HCT116 (cell line): ENCODE measurements around the gene GFY. TPM values are rescaled to one million over a fixed set of nuclear protein-coding genes. Genes with fewer than 3 reads are reported as not detected.

Experiments
- ATAC-seq: fragments of 200-7000 bp; cut with Tn5 transposase; 2 replicates; pipeline ENCODE4 v1.9.1; 2020; ENCODE audit warnings: mild to moderate bottlenecking, moderate library complexity
- BruUV-seq: library from RNA; stranded (reverse); fragments of 400-500 nt; replicated peaks from 2 replicates; lab custom pipeline; 2021; lab: Mats Ljungman, UMichigan
- CTCF ChIA-PET: fragments of 300-600 bp; sonication (Branson Sonifier 250); formaldehyde crosslinking; loops from one replicate; lab custom pipeline; 2021; ENCODE audit warnings: antibody characterized with exemption; lab: Charles Lee
- POLR2A ChIA-PET: fragments of 300-600, 350-600 bp; sonication (Branson Sonifier 250); formaldehyde crosslinking; loops from one replicate; lab custom pipeline; 2021; ENCODE audit warnings: antibody characterized with exemption; lab: Charles Lee
- RAD21 ChIA-PET, 2 experiments: fragments of 300-600 bp; sonication (Branson Sonifier 250); formaldehyde crosslinking; loops; one replicate each; lab custom pipeline; 2023; ENCODE audit warnings: low total read pairs in 2 of 2; ENCODE audit not compliant: uncharacterized antibody in 2 of 2, unreplicated experiment in 2 of 2, low non-redundant PET in 1 of 2; lab: Charles Lee
- DNase-seq: peaks from one replicate; pipeline ENCODE4 v3.0.0-alpha.2; 2010; ENCODE audit warnings: low read depth, low spot score
- H2AFZ ChIP-seq: fragments of 200-600 bp; shearing (Covaris generic), sonication (generic); 2 replicates; pipeline ENCODE4 v1.6.1; 2017; ENCODE audit warnings: low read depth, mixed run types, mixed read lengths, antibody characterized with exemption, low read length; ENCODE audit not compliant: poor library complexity, severe bottlenecking
- H3K27ac ChIP-seq: 2 replicates; pipeline ENCODE4 v1.5.1; 2012; ENCODE audit warnings: low read depth, low read length
- H3K27me3 ChIP-seq: fragments of 200-600 bp; sonication (generic); 2 replicates; pipeline ENCODE4 v1.6.1; 2016; ENCODE audit warnings: mixed run types, low read length, mixed read lengths; ENCODE audit not compliant: insufficient read depth
- H3K36me3 ChIP-seq, 2 experiments: fragments of 200-500 bp in 1 of 2; fragments of 200-600 bp in 1 of 2; sonication (Bioruptor generic) in 1 of 2; sonication (generic) in 1 of 2; 2 replicates each; pipeline versions ENCODE4 v1.5.1 to v1.6.1; 2014 to 2016; ENCODE audit warnings: low read length in 2 of 2, inconsistent platforms in 1 of 2, mixed read lengths in 1 of 2, mixed run types in 1 of 2; ENCODE audit not compliant: insufficient read depth in 2 of 2, control insufficient read depth in 1 of 2
- H3K4me1 ChIP-seq, 2 experiments: fragments of 200-600 bp in 1 of 2; sonication (generic) in 1 of 2; 2 replicates each; pipeline versions ENCODE4 v1.5.1 to v1.6.1; 2012 to 2017; ENCODE audit warnings: low read length in 2 of 2, inconsistent platforms in 1 of 2, mild to moderate bottlenecking in 1 of 2, mixed read lengths in 1 of 2, mixed run types in 1 of 2, moderate library complexity in 1 of 2; ENCODE audit not compliant: insufficient read depth in 2 of 2, control insufficient read depth in 1 of 2
- H3K4me2 ChIP-seq: fragments of 200-600 bp; sonication (generic); 2 replicates; pipeline ENCODE4 v1.6.1; 2017; ENCODE audit warnings: mixed run types, low read length, mixed read lengths
- H3K4me3 ChIP-seq, 2 experiments: fragments of 200-600 bp in 1 of 2; sonication (generic) in 1 of 2; replicated peaks in 1 of 2; 2 replicates each; pipeline ENCODE4 v1.5.1; 2011 to 2016; ENCODE audit warnings: low read length in 2 of 2, control low read depth in 1 of 2, low read depth in 1 of 2, mild to moderate bottlenecking in 1 of 2, mixed read lengths in 1 of 2, mixed run types in 1 of 2
- H3K79me2 ChIP-seq: fragments of 200-600 bp; sonication (generic); 2 replicates; pipeline ENCODE4 v1.6.1; 2017; ENCODE audit warnings: mild to moderate bottlenecking, mixed run types, low read length, moderate library complexity, mixed read lengths; ENCODE audit not compliant: insufficient read depth
- H3K9ac ChIP-seq: fragments of 200-600 bp; sonication (generic); 2 replicates; pipeline ENCODE4 v1.6.1; 2016; ENCODE audit warnings: low read length, mixed read lengths
- H3K9me2 ChIP-seq: fragments of 200-600 bp; sonication (generic), shearing (Covaris generic); 2 replicates; pipeline ENCODE4 v1.6.1; 2017; ENCODE audit warnings: mixed run types, mild to moderate bottlenecking, moderate library complexity; ENCODE audit not compliant: insufficient read depth
- H3K9me3 ChIP-seq, 2 experiments: fragments of 200-500 bp in 1 of 2; fragments of 200-600 bp in 1 of 2; sonication (Bioruptor generic) in 1 of 2; sonication (generic) in 1 of 2; 2 replicates each; pipeline ENCODE4 v1.6.1; 2014 to 2017; ENCODE audit warnings: low read length in 2 of 2, mixed read lengths in 2 of 2, inconsistent platforms in 1 of 2, low read depth in 1 of 2, mild to moderate bottlenecking in 1 of 2, mixed run types in 1 of 2, moderate library complexity in 1 of 2; ENCODE audit not compliant: control insufficient read depth in 1 of 2, insufficient read depth in 1 of 2
- H4K20me1 ChIP-seq: fragments of 200-600 bp; sonication (generic), shearing (Covaris generic); 2 replicates; pipeline ENCODE4 v1.6.1; 2017; ENCODE audit warnings: mixed run types, mild to moderate bottlenecking, moderate library complexity; ENCODE audit not compliant: insufficient read depth
- EZH2phosphoT487 ChIP-seq: fragments of 200-600 bp; IDR thresholded peaks from 2 replicates; pipeline ENCODE4 v1.6.1; 2018; ENCODE audit warnings: antibody characterized with exemption, borderline replicate concordance
- POLR2AphosphoS5 ChIP-seq: IDR thresholded peaks from 2 replicates; pipeline ENCODE4 v1.6.1; 2011; ENCODE audit warnings: mild to moderate bottlenecking, low read depth, low read length, moderate library complexity
- SIN3A ChIP-seq: IDR thresholded peaks from 2 replicates; pipeline ENCODE4 v1.6.1; 2012; ENCODE audit warnings: low read depth
- TCF7L2 ChIP-seq: IDR thresholded peaks from 2 replicates; pipeline ENCODE4 v1.7.0; 2011; ENCODE audit warnings: borderline replicate concordance, inconsistent platforms; ENCODE audit not compliant: insufficient read depth, insufficient read length; ENCODE audit errors: extremely low read depth
- YY1 ChIP-seq: IDR thresholded peaks from 2 replicates; pipeline ENCODE4 v1.6.1; 2011; ENCODE audit warnings: low read length, low read depth, moderate library complexity, mild to moderate bottlenecking; ENCODE audit not compliant: insufficient replicate concordance; ENCODE audit errors: extremely low read depth
- intact Hi-C: fragments of 100-400 bp; cut with micrococcal nuclease; formaldehyde crosslinking; loops from 2 replicates; pipeline ENCODE4 v1.10.0; 2022
- total RNA-seq: library from RNA; stranded (reverse); gene quantifications from one replicate; pipeline ENCODE4 v1.2.1, GENCODE V29; 2021; ENCODE audit not compliant: unreplicated experiment
- TF ChIP-seq, protein P1 (sequence below): IDR thresholded peaks from 2 replicates; pipeline ENCODE4 v1.6.1; 2012

Gene GFY
- total RNA-seq, 1 experiment from 2014 or later = 2.6 TPM

GRCh38 chr19:49441210-49441959 lies 16.2 kb downstream of the GFY start, which contains the start of gene SLC17A7:
SLC17A7 (minus strand) TSS chr19:49441527; CDS start chr19:49441379, 148 bp downstream.
- Histone ChIP-seq H3K27ac (peak within 1 kb of the TSS; percentile 92; the same call in 1 of the 2 replicates), H3K4me1 (peaks cover 7 to 31% of the 10 kb centered on the region in 2 experiments; a peak in 3 of 4 replicates), H3K9me3 (no peaks in the 10 kb centered on the region), H2AFZ (peak within 1 kb of the TSS; percentile 68), H3K9me2 (no peaks in the 10 kb centered on the region), H3K27me3 (peaks cover 21% of the 10 kb centered on the region), H3K36me3 (no peaks in the 10 kb centered on the region), H3K4me3 (peak within 1 kb of the TSS; percentile 63 to 80; a peak in 3 of 4 replicates), H3K9ac (peak within 1 kb of the TSS; percentile 86), H4K20me1 (no peaks in the 10 kb centered on the region), H3K79me2 (no peaks in the 10 kb centered on the region), H3K4me2 (peak within 1 kb of the TSS; percentile 98)
- ChIA-PET CTCF (interaction anchor here (0.6 to 1.1 kb wide), 2 partner anchors 50 to 80 kb away, joined by 3 read pairs; partner anchors contain the start of gene TEAD2), RAD21 (no interaction called here), POLR2A (interaction anchor here (1.2 kb wide), 1 partner anchor 38 kb away, joined by 3 read pairs; no protein-coding TSS in a partner anchor)
- ATAC-seq (no peak), DNase-seq (no peak)
- intact Hi-C loops = no loop called here
- no TSS peak for BruUV-seq
- TF ChIP-seq TCF7L2 (no peak), SIN3A (no peak), POLR2AphosphoS5 (no peak), EZH2phosphoT487 (no peak), YY1 (no peak)
- TF ChIP-seq, protein P1, sequence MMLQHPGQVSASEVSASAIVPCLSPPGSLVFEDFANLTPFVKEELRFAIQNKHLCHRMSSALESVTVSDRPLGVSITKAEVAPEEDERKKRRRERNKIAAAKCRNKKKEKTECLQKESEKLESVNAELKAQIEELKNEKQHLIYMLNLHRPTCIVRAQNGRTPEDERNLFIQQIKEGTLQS = no peak
